Glomerular visceral epithelial cell (primary cell): ENCODE data around the gene ACP7.
"Not testable (repeated sequence)": the region's sequence is repeated elsewhere in the genome, so short reads cannot be mapped to it uniquely, and the experiment has no call there.

ENCODE experiments used
- DNase-seq: peaks from one replicate; pipeline ENCODE4 v3.0.0-alpha.2; 2016; ENCODE audit errors: extremely low spot score

The ACP7 gene

GRCh38 chr19:39131255-39131755 is 47.1 kb downstream of the ACP7 start:
- DNase-seq, result no peak

GRCh38 chr19:39132344-39132969 is 48.3 kb downstream of the ACP7 start:
- no peak for DNase-seq

GRCh38 chr19:39133431-39134270 is 49.5 kb downstream of the ACP7 start:
- no peak for DNase-seq

- DNase-seq, result no peak
Measured at GRCh38 chr19:39135701-39136100, 51.5 kb downstream of the ACP7 start.

- DNase-seq, result no peak
Measured at GRCh38 chr19:39136225-39136940, 52.2 kb downstream of the ACP7 start.

- no peak for DNase-seq
Measured at GRCh38 chr19:39137131-39137530, 53.0 kb downstream of the ACP7 start.

DNA sequence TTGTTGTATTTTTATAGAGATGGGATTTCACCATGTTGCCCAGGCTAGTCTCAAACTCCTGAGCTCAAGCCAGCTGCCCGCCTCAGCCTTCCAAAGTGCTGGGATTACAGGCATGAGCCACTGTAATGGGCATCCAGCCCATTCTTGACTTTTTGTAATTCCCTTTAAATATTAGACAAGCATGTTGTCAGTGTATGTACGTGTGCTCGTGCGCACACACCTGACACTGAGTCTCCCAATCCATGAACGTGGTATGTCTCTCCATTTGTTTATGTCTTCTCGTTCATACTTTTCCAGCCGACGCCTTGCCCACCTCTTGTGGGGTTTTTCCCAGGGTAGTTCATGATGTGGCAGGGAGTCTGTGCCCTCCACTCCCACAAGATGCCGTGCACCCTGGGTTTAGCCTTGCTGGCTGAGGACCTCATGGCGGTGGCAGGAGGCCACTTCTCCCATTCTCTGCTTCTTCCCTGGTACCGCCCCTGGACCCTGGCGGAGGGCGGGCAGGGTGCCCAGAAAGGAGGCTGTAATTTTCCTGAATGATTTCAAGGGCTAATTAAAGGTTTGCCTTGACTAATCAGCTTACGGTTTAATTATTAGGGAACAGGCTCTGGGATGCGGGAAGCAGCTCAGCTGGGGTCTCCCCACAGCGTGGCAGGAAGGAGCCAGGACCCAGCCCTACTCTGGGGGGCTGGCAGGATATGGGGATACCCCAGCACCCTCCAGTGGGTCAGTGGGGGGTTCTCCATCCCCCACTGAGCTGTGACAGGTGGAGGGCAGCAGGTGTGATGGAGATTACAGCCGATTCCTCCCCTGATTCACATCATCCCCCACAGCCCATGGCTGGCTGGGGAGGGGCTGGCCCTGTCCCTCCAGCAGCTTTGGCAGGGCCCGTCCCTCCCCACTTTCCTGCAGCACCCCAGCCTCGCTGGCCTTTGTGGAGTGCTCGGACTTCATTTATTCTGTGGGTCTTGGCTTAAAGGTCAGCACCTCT is 54.3 kb downstream of the ACP7 start:
- DNase-seq, result no peak

GRCh38 chr19:39139305-39139874 is 55.2 kb downstream of the ACP7 start:
- no peak for DNase-seq

DNA sequence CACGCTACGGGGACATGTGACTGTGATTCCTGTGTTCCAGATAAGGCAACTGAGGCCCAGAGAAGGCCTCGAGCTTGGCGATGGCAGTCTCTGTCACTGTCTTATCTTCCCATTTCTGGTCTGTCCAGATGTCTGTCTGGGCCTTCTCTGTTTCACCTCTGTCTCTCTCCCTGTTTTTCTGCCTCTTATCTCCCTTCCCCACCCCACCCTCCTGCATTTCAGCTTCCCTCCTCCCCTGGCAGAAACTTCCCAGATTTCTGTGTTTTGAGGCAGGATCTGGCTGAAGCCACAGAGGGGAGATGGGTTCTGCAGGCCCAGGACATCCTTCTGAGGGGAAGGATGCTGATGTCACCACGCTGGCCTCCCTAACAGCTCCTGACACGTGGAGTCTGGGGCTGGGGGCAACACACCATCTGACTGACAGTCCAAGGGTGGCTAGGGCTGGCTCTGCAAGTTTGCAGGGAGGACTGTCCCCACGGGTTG is 55.8 kb downstream of the ACP7 start:
- DNase-seq, result no peak

GRCh38 chr19:39140594-39140993 is 56.4 kb downstream of the ACP7 start:
- no peak for DNase-seq

DNA sequence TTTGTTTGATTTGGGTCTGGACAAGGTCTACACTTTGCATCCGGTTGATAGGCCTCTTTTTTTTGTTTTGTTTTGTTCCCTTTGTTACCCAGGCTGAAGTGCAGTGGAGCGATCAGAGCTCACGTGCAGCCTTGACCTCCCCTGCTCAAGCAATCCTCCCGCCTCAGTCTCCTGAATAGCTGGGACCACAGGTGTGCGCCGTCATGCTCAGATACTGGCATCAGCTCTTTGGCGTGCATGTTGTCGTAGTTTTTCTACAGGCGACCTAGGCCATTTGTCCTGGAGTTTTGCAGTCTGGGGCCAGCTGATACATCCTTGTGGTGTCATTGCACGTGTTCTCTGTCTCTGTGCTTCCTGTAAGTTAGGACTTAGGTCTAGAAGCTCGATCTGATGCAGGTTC is 57.8 kb downstream of the ACP7 start:
- no peak for DNase-seq

- no peak for DNase-seq
Measured at GRCh38 chr19:39142630-39143029, 58.5 kb downstream of the ACP7 start.

DNA sequence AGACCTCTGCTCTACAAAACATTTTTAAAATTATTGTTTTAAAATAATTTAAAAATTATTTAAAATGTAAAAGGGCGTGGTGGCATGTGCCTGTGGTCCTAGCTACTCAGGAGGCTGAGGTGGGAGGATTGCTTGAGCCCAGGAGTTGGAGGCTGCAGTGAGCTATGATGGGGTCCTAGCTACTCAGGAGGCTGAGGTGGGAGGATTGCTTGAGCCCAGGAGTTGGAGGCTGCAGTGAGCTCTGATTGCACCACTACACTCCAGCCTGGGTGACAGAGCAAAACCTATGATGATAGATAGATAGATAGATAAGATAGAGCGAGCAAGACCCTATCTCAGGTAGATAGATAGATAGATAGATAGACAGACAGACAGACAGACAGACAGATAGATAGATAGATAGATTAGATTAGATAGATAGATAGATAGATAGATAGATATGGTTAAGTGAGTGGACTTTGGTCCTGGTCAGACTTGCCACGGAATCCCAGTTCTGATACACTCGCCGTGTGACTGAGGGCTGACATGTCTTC is 59.7 kb downstream of the ACP7 start:
- DNase-seq, result not testable (repeated sequence)

- no peak for DNase-seq
Measured at GRCh38 chr19:39144290-39145071, 60.3 kb downstream of the ACP7 start.

GRCh38 chr19:39145180-39145953 is 61.2 kb downstream of the ACP7 start:
- no peak for DNase-seq

- no peak for DNase-seq
Measured at GRCh38 chr19:39146091-39146490, 61.9 kb downstream of the ACP7 start.

GRCh38 chr19:39146686-39147450 is 62.7 kb downstream of the ACP7 start:
- no peak for DNase-seq

DNA sequence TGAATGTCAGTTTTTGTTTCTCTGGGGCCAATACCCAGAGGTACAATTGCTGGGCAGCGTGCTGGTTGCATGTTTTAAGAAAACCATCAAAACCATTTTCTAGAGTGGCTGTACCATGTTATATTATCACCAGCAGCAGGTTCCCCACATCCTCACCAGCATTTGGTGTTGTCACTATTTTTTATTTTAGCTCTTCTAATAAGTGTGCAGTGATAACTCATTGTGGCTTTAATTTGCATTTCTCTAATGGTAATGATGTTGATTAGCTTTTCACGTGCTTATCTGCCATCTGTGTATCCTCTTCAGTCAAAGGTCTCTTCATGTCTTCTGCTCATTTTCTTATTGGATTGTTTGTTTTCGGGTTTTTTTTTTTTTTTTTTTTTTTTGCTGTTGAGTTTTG is 63.3 kb downstream of the ACP7 start:
- no peak for DNase-seq
